Naive thymus-derived CD8-positive, alpha-beta T cell (primary cell): Measurements from ENCODE around the gene CATSPERZ. TPM values are rescaled to one million over a fixed set of nuclear protein-coding genes. Genes with fewer than 3 reads are reported as not detected.

Experiments used
- ATAC-seq, 2 donors: fragments of 150-1000 bp; cut with Tn5 transposase in 1 of 2; sonication (Bioruptor Pico), chemical (Tn5 transposase) in 1 of 2; 1 replicate in 1 of 2; 2 replicates in 1 of 2; pipeline ENCODE4 v1.10.0; 2021; ENCODE audit warnings: mild to moderate bottlenecking in 2 of 2, moderate library complexity in 2 of 2
- POLR2A ChIA-PET: fragments of 350-600 bp; sonication (Branson Sonifier 250); formaldehyde crosslinking; loops from one replicate; lab custom pipeline; 2021; ENCODE audit warnings: antibody characterized with exemption; lab: Charles Lee
- DNase-seq, 10 donors: peaks; one replicate each; pipeline versions ENCODE4 v3.0.0 to v3.0.0-alpha.2; 2020 to 2022
- H3K27ac Mint-ChIP-seq, 10 donors: one replicate each; pipeline ENCODE4 v1.8.0; 2020 to 2022; ENCODE audit warnings: mild to moderate bottlenecking in 10 of 10, mixed read lengths in 10 of 10, moderate library complexity in 4 of 10, inconsistent platforms in 1 of 10
- H3K27me3 Mint-ChIP-seq, 5 donors: one replicate each; pipeline ENCODE4 v1.8.0; 2021 to 2022; ENCODE audit warnings: mixed read lengths in 5 of 5
- H3K36me3 Mint-ChIP-seq, 3 donors: one replicate each; pipeline ENCODE4 v1.8.0; 2020 to 2022; ENCODE audit warnings: mixed read lengths in 3 of 3, mild to moderate bottlenecking in 2 of 3, inconsistent platforms in 1 of 3
- H3K4me1 Mint-ChIP-seq, 4 donors: one replicate each; pipeline ENCODE4 v1.8.0; 2021 to 2022; ENCODE audit warnings: mixed read lengths in 4 of 4
- H3K4me3 Mint-ChIP-seq, 10 donors: one replicate each; pipeline ENCODE4 v1.8.0; 2020 to 2022; ENCODE audit warnings: mild to moderate bottlenecking in 10 of 10, mixed read lengths in 10 of 10, moderate library complexity in 6 of 10, inconsistent platforms in 1 of 10
- H3K9me3 Mint-ChIP-seq, 9 donors: one replicate each; pipeline ENCODE4 v1.8.0; 2020 to 2022; ENCODE audit warnings: mixed read lengths in 9 of 9, mild to moderate bottlenecking in 3 of 9, inconsistent platforms in 1 of 9, moderate library complexity in 1 of 9
- polyA plus RNA-seq, 3 donors: library from polyadenylated mRNA; unstranded; fragments of 300-500 nt; fragmentation: Illumina TruSeq; gene quantifications; one replicate each; pipeline ENCODE4 v1.2.3, GENCODE V29; 2021
- total RNA-seq, 8 experiments: library from RNA in 2 of 8; stranded (reverse) in 2 of 8; gene quantifications; one replicate each; pipeline ENCODE4 v1.2.3 and lab custom pipeline; 2021 to 2026

The CATSPERZ gene, protein sequence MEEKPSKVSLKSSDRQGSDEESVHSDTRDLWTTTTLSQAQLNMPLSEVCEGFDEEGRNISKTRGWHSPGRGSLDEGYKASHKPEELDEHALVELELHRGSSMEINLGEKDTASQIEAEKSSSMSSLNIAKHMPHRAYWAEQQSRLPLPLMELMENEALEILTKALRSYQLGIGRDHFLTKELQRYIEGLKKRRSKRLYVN
- not detected for total RNA-seq
- not detected for polyA plus RNA-seq
- 0 reads per million in 6 experiments for total RNA-seq (lab: John Stamatoyannopoulos, UW)

DNA sequence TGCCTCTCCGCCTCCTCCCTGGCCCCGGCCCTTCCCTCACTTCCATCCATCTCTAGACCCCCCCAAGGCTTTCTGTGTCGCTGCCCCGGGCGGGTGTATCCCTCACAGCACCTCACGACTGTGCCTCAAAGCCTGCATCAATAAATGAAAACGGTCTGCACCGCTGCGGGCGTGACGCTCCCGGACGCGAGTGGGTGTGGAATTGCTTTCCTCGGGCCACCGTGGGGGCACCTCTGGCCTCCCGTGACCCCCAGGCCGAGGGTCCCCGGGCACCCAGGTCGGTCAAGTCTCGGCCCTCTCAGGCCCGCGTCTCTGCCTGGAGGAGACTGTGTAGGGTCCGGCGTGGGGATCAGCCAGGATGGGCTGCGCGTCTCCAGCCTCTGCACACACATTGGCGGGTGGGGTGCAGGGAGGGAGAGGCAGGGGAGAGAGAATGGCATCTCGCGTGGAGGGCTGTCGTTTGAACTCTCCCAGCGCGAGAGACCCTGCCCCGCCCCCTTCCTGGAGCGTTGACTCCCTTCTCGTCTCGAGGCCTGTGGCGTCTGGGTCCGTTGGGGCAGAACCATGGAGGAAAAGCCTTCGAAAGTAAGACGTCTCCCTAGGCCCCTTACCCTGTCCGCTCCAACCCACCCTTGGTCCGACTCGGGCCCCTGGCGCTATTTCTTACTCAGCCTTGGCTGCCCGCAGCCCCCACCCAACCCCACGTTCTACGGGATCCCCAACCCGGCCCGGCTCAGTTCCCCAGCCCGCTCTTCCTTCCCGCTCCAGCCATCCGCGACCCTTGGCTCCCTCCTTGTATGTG lies at the start of gene CATSPERZ:
Gene CATSPERZ (plus strand): TSS at position 512 of the 802 bp plus-strand sequence. CDS start 53 bp downstream, at position 565.
- peak within 1 kb of the TSS in 8 of 10 donors; percentile 72 to 90 (median 86) for H3K27ac Mint-ChIP-seq
- DNase-seq, result peak in 5 of 10 donors; percentile 28 to 59 (median 39)
- POLR2A ChIA-PET, result interaction anchor here (1.1 to 7.5 kb wide), 4 partner anchors 16 to 94 kb away, joined by 4 to 113 read pairs (median 10); partner anchors contain the start of genes BAD and FERMT3
- H3K36me3 Mint-ChIP-seq, result peaks cover 0 to 2% (median 0%) of the 10 kb centered on the region in 3 donors
- H3K27me3 Mint-ChIP-seq, result peaks cover 31 to 61% (median 47%) of the 10 kb centered on the region in 5 donors
- peaks cover 14 to 42% (median 36%) of the 10 kb centered on the region in 4 donors for H3K4me1 Mint-ChIP-seq
- peak within 1 kb of the TSS; percentile 66 to 87 (median 78) for H3K4me3 Mint-ChIP-seq
- ATAC-seq, result no peak
- H3K9me3 Mint-ChIP-seq, result no peaks in the 10 kb centered on the region

DNA sequence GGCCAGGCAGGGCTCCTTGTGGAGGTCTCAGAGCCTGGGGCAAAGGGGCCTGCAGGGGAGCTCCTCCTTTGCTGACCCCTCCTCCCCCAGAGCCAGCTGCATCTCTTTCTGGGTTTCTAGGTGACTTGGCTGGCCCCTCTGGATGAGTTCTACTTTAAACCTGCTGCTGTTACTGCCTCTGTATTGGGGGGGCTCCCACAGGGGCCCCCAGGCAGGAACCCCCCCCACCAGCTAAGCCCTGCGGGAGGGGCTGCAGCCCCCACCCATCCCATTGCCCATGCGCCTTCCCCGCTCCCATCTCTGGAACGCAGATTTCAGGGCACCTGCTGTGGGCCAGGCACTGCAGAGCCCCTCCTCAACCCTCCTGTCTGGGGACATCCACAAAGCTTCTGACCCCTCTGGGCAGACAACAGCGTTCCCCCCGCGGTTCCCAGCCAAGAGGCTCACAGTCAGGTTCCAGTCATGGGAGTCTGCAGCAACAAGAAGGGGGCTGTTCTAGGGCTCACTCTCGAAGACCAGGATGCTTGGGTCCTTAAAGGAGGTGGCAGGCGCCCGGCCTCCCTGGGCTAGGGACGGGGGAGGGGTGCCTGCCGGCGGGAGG lies 49.6 kb upstream of the CATSPERZ start:
- Mint-ChIP-seq H3K36me3 (no peaks in the 10 kb centered on the region), H3K4me3 (peak overlapping the region in 9 of 10 donors; percentile 22 to 93 (median 84)), H3K4me1 (peaks cover 16 to 39% (median 32%) of the 10 kb centered on the region in 4 donors), H3K27me3 (no peaks in the 10 kb centered on the region), H3K9me3 (no peaks in the 10 kb centered on the region), H3K27ac (peak overlapping the region in 2 of 10 donors; percentile 43 to 69)
- no peak for ATAC-seq
- peak in 1 of 10 donors; percentile 32 for DNase-seq
- POLR2A ChIA-PET, result interaction anchor here (1.1 to 13.8 kb wide), 8 partner anchors 7 to 67 kb away, joined by 3 to 176 read pairs (median 8); partner anchors contain the start of genes DNAJC4, FERMT3, FKBP2 and NUDT22

DNA sequence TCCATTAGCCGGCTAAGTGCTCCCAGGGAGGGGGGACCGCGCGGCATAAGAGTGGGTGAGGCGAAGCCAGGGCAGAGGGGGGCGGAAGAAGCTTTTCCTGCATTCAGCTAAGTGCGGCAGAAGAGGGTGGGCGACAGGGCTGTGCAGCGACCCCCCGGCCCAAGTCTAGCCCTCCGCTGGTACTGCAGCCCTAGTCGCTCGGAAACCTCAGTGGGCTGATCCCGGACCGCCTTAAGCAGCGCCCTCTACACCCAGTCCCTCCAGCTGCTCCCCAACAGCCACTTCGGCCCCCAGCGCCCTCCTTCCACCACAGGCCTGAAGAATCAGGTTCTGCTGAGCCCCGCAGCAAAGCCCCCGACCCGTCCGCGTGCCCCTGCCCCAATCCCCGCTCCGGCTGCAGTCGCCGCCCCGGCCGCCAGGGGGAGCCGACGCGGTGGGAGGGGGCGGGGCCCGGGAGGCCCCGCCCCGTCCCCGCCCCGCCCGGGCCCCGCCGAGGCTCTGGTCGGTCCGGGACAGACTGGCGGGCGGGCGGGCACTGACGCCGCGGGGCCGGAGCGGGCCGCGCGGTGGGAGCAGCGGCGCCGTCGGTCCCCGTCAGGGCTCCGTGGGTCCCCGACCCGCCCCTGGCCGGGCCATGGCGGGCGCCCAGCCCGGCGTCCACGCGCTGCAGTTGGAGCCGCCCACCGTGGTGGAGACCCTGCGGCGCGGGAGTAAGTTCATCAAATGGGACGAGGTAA lies 49.0 kb upstream of the CATSPERZ start, which contains the start of gene PLCB3:
Gene PLCB3 (plus strand): TSS at position 515 of the 737 bp plus-strand sequence. CDS start 120 bp downstream, at position 635.
- DNase-seq, result peak in 9 of 10 donors; percentile 47 to 76 (median 66)

DNA sequence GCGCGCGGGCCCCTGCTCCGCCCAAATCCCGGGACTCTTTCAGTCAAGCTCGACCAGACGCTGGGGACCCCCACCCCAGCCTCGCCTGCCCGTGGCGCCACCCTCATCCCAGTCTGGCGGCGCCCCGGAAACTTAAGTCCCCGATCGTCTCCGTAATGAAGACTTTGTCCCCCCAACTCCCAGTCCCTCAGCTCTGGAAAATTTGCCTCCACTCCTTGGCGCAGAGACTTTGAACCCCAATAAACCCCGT lies 48.5 kb upstream of the CATSPERZ start:
- Mint-ChIP-seq H3K36me3 (peaks cover 0 to 2% (median 0%) of the 10 kb centered on the region in 3 donors), H3K9me3 (no peaks in the 10 kb centered on the region), H3K27ac (peak overlapping the region in 7 of 10 donors; percentile 32 to 86 (median 76)), H3K4me3 (peak overlapping the region; percentile 82 to 93 (median 86)), H3K27me3 (no peaks in the 10 kb centered on the region), H3K4me1 (peaks cover 12 to 33% (median 27%) of the 10 kb centered on the region in 4 donors)
- POLR2A ChIA-PET, result interaction anchor here (0.8 to 13.8 kb wide), 8 partner anchors 9 to 66 kb away, joined by 3 to 176 read pairs (median 8); partner anchors contain the start of genes DNAJC4, FERMT3, FKBP2 and NUDT22
- no peak for DNase-seq
- no peak for ATAC-seq

More for the DNA sequence above, 49.0 kb upstream of the CATSPERZ start, which contains the start of gene PLCB3:
- Mint-ChIP-seq H3K9me3 (no peaks in the 10 kb centered on the region), H3K27me3 (no peaks in the 10 kb centered on the region), H3K4me1 (peaks cover 12 to 33% (median 27%) of the 10 kb centered on the region in 4 donors), H3K4me3 (peak within 1 kb of the TSS; percentile 83 to 93 (median 87)), H3K27ac (peak within 1 kb of the TSS in 9 of 10 donors; percentile 32 to 89 (median 76)), H3K36me3 (no peaks in the 10 kb centered on the region)
- POLR2A ChIA-PET, result interaction anchor here (1.0 to 13.8 kb wide), 11 partner anchors 8 to 66 kb away, joined by 3 to 176 read pairs (median 5); partner anchors contain the start of genes DNAJC4, FERMT3, FKBP2 and NUDT22
- peak; percentile 59 to 60 for ATAC-seq

DNA sequence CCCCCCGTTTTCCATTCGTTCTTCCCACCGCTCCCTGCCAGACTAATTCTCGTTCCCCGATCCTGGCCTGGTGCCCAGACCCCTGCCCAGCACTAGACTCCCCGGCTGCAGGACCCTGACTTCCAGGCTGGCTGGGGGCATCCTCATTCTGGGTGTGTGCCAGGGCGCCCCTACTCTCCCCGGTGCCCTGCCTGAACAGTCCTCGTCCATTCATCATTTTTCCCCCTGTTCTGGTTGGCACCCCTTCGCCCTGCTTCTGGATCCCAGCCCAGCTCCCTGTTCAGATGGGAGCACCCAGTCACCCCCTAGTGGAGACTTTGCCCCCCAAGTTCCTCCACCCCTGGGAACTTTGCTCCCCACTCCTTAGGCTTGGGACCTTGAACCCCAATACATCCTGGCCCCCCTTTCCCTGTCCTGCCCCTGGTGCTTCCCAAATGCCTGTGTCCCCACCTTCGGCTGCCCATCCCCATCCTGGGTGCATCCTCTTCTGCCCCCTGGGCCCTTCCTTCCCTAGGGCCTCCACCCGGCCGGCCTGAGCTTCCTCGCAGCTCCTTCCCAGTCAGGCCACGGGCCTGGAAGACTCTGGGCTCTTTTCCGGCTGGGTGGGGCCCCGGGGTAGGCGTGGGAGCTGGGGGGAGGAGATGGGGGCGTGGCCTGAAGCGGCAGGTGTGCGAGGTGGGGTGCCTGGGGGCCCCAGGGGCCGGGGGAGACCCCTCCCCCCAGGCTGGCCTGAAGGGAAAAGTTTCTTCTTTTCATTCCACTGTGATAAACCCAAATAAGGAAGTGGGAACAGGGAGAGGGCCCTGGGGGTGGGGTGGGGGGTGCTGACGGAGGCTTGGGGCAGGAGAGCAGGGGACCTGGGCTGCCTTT lies 47.9 kb upstream of the CATSPERZ start:
- Mint-ChIP-seq H3K4me1 (peaks cover 9 to 30% (median 23%) of the 10 kb centered on the region in 4 donors), H3K27ac (peak overlapping the region in 9 of 10 donors; percentile 32 to 86 (median 76)), H3K36me3 (peaks cover 0 to 2% (median 0%) of the 10 kb centered on the region in 3 donors), H3K9me3 (no peaks in the 10 kb centered on the region), H3K27me3 (no peaks in the 10 kb centered on the region), H3K4me3 (peak overlapping the region; percentile 82 to 93 (median 86))
- POLR2A ChIA-PET, result interaction anchor here (0.8 to 13.8 kb wide), 9 partner anchors 9 to 65 kb away, joined by 3 to 176 read pairs (median 5); partner anchors contain the start of genes DNAJC4, FERMT3, FKBP2 and NUDT22
- DNase-seq (peak in 1 of 10 donors; percentile 29), ATAC-seq (peak; percentile 7 to 9)

DNA sequence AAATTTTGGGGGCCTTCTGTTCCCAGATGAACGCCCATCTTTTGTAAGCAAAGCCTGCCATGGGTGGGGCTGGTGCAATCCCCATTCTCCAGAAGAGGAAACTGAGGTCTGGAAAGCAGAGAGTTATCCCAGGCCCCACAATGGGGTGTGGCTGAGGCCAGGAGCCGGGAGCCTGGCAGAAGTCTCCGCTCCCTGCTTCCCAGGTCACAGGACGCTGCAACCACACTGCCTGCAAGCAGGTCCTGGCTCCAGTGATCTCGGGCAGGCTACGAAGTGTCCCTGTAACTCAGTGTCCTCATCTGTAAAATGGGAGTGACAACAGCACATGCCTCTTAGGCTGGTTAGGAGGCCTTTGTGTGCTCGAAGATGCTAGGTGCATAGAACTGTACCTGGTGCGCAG lies 47.1 kb upstream of the CATSPERZ start:
- no peak for DNase-seq
- POLR2A ChIA-PET, result interaction anchor here (1.5 to 13.8 kb wide), 5 partner anchors 10 to 47 kb away, joined by 5 to 176 read pairs (median 11); partner anchors contain the start of genes FERMT3 and FKBP2
- Mint-ChIP-seq H3K36me3 (peaks cover 0 to 7% (median 0%) of the 10 kb centered on the region in 3 donors), H3K27ac (no peak overlapping the region), H3K4me3 (peak overlapping the region in 8 of 10 donors; percentile 12 to 93 (median 38)), H3K4me1 (peaks cover 9 to 26% (median 17%) of the 10 kb centered on the region in 4 donors), H3K9me3 (no peaks in the 10 kb centered on the region), H3K27me3 (no peaks in the 10 kb centered on the region)
- ATAC-seq, result no peak

- DNase-seq (no peak), ATAC-seq (no peak)
- peak overlapping the region in 7 of 10 donors; percentile 1 to 50 (median 37) for H3K4me3 Mint-ChIP-seq
- H3K9me3 Mint-ChIP-seq, result no peaks in the 10 kb centered on the region
- peaks cover 0 to 7% (median 0%) of the 10 kb centered on the region in 3 donors for H3K36me3 Mint-ChIP-seq
- peaks cover 9 to 24% (median 16%) of the 10 kb centered on the region in 4 donors for H3K4me1 Mint-ChIP-seq
- no peaks in the 10 kb centered on the region for H3K27me3 Mint-ChIP-seq
- no peak overlapping the region for H3K27ac Mint-ChIP-seq
- POLR2A ChIA-PET, result interaction anchor here (1.0 to 1.7 kb wide), 3 partner anchors 8 to 16 kb away, joined by 4 to 7 read pairs (median 6); no protein-coding TSS in a partner anchor
Measured at GRCh38 chr11:64253481-64253880, 46.7 kb upstream of the CATSPERZ start.

GRCh38 chr11:64254326-64254725 lies 45.8 kb upstream of the CATSPERZ start:
- POLR2A ChIA-PET, result interaction anchor here (1.0 to 1.7 kb wide), 4 partner anchors 9 to 17 kb away, joined by 3 to 7 read pairs (median 5); no protein-coding TSS in a partner anchor
- peaks cover 9 to 24% (median 16%) of the 10 kb centered on the region in 4 donors for H3K4me1 Mint-ChIP-seq
- H3K36me3 Mint-ChIP-seq, result peaks cover 0 to 7% (median 2%) of the 10 kb centered on the region in 3 donors
- ATAC-seq (no peak), DNase-seq (no peak)
- no peaks in the 10 kb centered on the region for H3K9me3 Mint-ChIP-seq
- H3K27ac Mint-ChIP-seq, result no peak overlapping the region
- no peaks in the 10 kb centered on the region for H3K27me3 Mint-ChIP-seq
- no peak overlapping the region for H3K4me3 Mint-ChIP-seq

DNA sequence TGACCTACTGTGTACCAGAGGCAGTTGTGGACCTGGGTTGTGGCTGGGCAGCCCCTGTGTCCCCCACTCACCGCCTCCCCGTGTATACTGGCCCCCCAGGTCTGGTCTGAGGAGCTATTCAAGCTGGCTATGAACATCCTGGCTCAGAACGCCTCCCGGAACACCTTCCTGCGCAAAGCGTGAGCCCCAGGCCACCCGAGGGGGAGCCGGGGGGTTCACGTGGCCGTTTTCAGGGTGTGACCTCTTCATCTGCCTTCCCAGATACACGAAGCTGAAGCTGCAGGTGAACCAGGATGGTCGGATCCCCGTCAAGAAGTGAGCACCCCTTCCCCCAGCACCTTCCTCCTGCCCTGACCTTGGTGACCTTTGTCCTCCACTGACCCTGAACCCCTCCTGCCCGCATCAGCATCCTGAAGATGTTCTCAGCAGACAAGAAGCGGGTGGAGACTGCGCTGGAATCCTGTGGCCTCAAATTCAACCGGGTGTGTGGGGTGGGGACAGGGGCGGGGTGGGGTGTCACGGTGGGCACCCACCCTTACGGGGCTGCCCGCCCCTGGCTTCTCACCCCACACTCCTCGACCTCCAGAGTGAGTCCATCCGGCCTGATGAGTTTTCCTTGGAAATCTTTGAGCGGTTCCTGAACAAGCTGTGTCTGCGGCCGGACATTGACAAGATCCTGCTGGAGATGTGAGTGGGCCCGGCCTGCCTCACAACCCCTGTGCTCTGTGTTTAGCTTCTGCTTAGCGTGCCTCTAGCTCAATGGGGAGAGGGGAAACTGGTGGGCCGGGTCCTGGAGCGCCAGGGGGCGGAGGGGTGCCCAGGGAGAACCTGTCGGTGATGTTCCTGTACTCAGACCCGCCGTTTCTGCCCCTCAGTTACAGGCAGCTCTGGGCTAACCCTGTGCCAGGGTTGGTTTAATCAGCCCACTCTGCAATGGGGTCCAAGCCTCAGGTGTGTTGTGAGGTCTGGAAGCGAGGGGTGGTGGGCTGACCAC lies 44.7 kb upstream of the CATSPERZ start:
- no peak for DNase-seq
- POLR2A ChIA-PET, result interaction anchor here (0.9 to 1.6 kb wide), 4 partner anchors 10 to 26 kb away, joined by 3 to 7 read pairs (median 4); no protein-coding TSS in a partner anchor
- no peak for ATAC-seq
- H3K4me1 Mint-ChIP-seq, result peaks cover 9 to 20% (median 14%) of the 10 kb centered on the region in 4 donors
- no peak overlapping the region for H3K4me3 Mint-ChIP-seq
- no peaks in the 10 kb centered on the region for H3K9me3 Mint-ChIP-seq
- peak overlapping the region in 1 of 10 donors; percentile 78 for H3K27ac Mint-ChIP-seq
- H3K36me3 Mint-ChIP-seq, result peaks cover 0 to 7% (median 4%) of the 10 kb centered on the region in 3 donors
- H3K27me3 Mint-ChIP-seq, result no peaks in the 10 kb centered on the region
